Globus pallidus (tissue), 1 donor: Measurements from ENCODE around the gene COG1.
A peak's percentile ranks its signal among the peaks of the same experiment; 100 is the strongest.
"Not testable (repeated sequence)": the region's sequence is repeated elsewhere in the genome, so short reads cannot be mapped to it uniquely, and the experiment has no call there.

ENCODE experiments used
- DNase-seq: peaks from one replicate; pipeline ENCODE4 v3.0.0-alpha.2; 2015; ENCODE audit warnings: low spot score

The COG1 gene, protein sequence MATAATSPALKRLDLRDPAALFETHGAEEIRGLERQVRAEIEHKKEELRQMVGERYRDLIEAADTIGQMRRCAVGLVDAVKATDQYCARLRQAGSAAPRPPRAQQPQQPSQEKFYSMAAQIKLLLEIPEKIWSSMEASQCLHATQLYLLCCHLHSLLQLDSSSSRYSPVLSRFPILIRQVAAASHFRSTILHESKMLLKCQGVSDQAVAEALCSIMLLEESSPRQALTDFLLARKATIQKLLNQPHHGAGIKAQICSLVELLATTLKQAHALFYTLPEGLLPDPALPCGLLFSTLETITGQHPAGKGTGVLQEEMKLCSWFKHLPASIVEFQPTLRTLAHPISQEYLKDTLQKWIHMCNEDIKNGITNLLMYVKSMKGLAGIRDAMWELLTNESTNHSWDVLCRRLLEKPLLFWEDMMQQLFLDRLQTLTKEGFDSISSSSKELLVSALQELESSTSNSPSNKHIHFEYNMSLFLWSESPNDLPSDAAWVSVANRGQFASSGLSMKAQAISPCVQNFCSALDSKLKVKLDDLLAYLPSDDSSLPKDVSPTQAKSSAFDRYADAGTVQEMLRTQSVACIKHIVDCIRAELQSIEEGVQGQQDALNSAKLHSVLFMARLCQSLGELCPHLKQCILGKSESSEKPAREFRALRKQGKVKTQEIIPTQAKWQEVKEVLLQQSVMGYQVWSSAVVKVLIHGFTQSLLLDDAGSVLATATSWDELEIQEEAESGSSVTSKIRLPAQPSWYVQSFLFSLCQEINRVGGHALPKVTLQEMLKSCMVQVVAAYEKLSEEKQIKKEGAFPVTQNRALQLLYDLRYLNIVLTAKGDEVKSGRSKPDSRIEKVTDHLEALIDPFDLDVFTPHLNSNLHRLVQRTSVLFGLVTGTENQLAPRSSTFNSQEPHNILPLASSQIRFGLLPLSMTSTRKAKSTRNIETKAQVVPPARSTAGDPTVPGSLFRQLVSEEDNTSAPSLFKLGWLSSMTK

DNA sequence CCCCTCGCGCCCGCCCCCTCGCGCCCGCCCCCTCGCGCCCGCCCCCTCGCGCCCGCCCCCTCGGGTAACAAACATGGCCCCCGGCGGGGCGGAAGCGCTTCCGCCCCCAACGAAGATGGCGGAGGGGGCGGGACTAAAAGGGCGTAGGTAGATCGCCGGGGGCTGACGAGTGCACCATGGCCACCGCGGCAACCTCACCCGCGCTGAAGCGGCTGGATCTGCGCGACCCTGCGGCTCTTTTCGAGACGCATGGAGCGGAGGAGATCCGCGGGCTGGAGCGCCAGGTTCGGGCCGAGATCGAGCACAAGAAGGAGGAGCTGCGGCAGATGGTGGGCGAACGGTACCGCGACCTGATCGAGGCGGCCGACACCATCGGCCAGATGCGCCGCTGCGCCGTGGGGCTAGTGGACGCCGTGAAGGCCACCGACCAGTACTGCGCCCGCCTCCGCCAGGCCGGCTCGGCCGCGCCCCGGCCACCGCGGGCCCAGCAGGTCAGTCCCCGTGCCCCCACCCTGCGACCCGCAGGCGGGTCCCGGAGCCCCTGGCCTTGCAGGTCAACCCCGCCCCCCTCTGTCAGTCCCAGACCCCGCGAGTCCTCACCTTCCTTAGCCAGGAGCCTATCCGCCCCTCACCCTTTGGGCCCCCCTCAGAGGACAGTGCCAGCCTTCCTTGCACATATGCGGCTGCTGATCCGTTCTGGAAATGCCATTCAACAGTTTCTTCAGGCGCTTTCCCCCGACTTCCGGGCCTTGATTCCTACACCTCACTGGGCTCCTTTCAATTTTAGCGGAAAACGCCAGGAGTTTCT lies at the start of gene COG1:
COG1 (plus strand) TSS at position 162 of the 808 bp plus-strand sequence; CDS start at position 177, 15 bp downstream.
- DNase-seq, result peak; percentile 86

DNA sequence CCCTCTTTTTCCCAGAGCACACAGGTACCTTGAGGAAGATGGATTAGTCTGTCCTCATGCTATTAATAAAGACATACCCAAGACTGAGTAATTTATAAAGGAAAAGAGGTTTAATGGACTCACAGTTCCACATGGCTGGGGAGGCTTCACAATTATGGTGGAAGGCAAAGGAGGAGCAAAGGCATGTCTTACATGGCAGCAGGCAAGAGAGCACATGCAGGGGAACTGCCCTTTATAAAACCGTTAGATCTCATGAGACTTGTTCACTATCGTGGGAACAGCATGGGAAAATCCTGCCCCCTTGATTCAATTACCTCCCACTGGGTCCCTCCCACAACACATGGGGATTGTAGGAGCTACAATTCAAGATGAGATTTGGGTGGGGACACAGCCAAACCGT lies 48.6 kb upstream of the COG1 start:
- DNase-seq, result not testable (repeated sequence)

DNA sequence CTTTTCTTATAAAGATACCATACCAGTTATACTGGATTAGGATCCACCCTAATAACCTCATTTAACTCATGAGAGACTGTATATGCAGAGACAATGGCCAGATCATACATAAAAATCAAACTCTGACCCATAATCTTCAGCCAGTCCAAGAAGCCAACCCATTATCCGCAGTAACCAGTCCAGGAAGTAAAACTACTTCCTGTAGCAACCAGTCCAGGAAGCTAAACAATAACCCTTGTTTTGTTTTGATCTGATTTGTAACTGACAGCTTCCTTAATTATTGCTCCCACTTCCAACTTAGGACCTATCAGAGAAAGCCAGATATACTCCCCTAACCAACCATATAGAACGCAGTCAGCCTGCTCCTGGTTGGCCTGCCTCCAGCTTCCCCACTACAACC lies 47.2 kb upstream of the COG1 start:
- DNase-seq, result no peak

DNA sequence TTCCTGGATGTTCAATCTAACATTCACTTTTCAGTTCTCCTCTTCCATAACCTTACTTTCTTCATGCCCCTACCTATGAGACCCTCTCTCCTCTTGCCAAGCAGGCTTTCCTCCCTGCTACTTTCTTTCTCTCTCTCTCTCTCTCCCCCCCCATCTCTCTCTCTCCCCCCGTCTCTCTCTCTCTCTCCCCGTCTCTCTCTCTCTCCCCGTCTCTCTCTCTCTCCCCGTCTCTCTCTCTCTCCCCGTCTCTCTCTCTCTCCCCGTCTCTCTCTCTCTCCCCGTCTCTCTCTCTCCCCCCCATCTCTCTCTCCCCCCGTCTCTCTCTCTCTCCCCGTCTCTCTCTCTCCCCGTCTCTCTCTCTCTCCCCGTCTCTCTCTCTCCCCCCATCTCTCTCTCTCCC lies 45.1 kb upstream of the COG1 start:
- DNase-seq, result not testable (repeated sequence)

DNA sequence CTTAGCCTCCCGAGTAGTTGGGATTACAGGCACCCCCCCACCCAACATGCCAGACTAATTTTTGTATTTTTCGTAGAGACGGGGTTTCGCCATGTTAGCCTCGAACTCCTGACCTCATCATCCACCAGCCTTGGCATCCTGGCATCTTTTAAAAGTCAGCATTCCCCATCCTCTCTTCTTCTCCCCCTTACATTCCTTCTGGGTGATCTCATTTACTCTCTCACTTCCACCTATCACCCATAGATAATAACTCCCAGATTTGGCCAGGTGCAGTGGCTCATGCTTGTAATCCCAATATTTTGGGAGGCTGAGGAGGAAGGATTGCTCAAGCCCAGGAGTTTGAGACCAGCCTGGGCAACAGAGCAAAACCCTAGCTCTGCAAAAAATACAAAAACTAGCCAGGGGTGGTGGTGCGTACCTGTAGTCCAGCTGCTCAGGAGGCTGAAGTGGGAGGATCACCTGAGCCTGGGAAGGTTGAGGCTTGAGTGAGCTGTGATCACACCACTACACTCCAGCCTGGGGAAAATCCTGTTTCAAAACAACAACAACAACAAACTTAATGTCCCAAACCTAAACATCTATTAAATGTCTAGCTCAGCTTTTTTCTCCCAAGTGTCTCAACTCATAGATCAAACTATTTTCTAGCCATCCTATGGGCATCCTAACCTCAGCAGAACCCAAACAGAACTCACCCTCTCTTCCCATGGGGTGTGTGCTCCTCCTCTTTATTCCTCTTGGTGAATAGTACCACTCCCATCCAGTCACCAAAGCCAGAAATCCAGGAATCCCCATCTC lies 44.1 kb upstream of the COG1 start:
- DNase-seq, result no peak

DNA sequence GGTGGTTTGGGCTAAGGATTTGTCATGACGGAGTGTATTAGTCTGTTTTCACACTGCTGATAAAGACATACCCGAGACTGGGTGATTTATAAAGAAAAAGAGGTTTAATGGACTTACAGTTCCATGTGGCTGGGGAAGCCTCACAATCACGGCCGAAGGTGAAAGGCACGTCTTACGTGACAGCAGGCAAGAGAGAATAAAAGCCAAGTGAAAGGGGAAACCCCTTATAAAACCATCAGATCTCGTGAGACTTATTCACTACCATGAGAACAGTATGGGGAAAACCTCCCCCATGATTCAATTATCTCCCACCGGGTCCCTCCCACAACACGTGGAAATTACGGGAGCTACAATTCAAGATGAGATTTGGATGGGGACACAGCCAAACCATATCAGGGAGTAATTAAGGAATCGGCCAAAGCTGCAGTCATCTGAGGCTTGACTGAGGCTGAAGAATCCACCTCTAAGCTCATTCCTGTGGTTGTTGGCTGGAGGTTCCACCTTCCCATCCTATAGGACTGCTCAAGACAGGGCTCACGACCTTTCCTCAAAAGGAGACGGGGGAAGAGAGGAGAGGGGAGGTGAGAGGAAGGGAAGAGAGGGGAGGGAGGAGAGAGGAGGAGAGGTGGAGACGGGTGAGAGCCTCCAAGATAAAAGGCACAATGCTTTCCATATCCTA lies 42.1 kb upstream of the COG1 start:
- not testable (repeated sequence) for DNase-seq

DNA sequence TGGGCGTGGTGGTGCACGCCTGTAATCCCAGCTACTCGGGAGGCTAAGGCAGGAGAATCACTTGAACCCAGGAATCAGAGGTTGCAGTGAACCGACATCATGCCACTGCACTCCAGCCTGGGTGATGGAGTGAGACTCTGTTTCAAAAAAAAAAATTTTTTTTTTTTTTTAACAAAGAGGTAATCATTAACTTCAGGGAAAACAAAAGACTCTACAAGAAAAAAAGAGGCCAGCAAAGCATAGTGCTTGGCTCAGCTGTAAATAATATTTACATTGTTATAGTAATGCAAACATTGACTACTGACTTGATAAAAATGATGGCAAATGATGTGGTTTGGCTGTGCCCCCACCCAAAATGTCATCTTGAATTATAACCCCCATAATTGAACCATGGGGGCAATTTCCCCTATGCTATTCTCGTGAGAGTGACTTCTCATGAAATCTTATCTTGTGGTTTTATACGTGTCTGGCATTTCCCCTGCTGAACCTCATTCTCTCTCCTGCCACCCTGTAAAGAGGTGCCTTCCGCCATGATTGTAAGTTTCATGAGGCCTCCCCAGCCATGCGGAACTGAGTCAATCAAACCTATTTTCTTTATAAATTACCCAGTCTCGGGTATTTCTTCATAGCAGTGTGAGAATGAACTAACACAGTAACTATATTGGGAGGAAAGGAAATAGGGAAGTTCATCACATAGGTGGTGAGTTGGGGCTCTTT lies 40.8 kb upstream of the COG1 start:
- DNase-seq, result no peak

DNA sequence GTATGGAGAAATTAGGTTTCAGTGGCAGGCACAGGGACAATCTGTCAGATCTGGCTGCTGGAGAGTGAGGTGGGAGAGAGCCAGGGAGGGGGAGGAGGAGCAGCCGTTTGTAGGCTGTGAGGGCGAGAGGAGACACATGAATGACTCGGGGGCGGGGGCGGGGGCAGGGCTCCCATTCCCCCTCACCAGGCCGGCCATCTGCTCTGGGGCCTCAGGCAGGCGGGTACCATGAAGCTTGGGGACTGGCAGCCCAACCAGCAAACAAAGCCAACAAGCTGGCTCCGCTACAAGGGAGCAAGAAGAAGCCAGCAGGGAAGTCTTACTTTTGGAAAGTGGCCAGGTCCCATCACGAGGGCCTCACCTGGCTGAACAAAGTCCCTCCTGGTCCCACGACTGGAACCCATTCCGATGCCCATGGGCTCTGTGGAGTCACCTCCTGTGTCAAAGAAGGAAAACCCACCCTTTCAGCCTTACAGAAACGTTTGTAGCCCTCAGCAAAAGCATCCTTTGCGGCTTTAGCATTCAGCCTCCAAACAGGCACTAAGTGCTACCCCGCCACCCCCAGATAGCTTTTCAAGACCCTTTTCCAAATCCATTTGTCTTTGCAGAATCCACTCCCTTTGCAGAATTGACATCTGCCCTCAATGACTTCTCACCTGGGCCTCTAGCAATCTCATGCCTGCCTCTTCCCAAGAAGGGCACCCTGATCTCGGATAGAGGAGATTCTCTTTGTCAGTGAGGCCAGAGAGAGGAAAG lies 37.3 kb upstream of the COG1 start:
- peak; percentile 22 for DNase-seq

DNA sequence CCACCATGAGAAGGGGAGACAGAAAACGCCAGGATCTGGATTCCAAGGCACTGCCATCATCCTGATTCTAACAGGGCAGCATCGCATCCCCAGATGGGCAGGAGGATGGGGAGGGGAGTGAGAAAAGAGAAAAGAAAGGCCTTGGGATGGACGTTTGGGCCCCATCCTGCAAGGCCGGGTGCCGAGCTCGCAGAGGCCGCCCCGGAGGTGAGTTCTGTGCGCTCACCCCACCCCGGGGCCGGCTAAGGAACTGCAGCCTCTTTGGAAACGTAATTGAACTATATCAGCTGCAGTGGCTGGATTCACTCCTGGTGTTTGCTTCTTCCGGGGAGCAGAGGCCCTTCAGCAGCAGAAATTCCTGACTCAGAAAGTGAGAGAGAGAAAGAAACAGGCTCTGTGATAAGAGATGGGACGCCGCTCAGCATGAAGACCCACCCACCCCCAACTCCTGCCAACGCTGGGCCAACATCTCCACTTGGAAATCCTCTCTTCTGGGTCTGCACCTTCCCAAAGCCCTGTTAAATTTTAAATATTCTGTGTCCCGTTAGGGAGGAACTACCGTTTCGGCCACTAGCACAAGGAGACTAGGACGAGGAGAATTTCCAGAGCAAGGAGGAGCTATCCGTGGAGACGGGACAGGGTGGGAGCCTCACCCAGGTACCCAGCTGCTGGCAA lies 36.6 kb upstream of the COG1 start:
- DNase-seq, result peak; percentile 62

DNA sequence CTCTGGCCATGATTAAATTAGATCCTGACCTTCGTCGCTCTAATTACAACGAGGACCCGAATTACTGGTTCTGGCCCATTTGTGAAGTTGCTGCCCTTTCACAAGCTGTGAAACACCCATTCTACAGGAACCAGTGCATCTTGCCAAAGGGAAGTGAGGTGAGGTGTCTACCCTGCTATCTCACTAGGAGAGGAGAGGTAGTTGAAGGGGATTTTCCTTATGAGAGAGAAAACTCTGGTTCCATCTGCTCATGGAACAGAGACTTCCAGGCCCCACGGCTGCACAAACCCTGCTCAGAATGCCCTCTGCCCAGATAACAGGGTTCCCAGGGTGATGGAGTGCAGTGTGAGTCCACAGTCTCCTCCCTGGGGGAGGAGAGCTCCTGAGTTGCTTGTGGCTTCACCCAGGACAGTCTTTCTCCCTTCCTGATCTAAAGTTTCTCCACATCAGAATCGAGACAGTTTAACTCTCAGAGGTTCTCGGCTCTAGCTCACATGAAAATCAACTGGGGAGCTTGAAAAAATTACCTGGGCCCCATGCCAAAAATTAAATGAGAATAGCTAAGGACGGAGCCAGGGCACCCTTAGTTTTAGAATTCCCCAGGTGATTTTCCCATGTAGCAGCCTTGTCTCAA lies 35.9 kb upstream of the COG1 start:
- no peak for DNase-seq

DNA sequence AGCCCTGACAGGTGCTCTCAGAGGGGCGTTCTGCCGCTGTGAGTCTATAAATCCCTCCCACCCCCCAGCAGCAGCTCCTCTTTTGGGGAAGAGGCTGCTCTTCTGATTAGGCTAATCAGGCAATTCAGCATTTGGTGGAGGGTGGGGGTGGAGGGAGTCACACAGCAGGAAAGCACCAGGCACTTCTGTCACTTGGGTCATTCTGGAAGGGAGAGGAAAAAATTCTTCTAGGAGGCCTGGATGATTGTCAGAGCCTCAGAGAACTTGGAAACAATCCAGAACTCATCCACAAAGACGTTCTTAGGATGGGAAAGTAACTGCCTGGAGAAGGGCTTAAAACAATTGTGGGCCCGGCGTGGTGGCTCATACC lies 35.3 kb upstream of the COG1 start:
- no peak for DNase-seq

DNA sequence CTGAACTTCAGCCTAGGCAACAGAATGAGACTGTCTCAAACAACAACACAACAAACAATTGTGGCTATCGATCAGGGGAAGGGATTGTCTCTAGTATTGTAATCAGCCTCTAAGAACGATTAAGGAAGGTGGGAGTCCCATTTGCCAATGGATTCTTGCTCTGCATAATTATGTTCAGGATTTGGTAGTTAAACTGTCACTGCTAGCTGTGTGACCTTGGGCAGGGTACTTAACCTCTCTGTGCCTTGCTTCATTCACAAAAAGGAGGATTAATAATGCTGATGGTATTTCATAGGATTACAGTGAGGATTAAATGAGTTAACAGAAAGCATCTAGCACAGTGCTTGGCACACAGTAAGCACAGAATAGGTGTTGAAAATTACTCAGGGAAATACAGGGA lies 34.7 kb upstream of the COG1 start:
- DNase-seq, result no peak

DNA sequence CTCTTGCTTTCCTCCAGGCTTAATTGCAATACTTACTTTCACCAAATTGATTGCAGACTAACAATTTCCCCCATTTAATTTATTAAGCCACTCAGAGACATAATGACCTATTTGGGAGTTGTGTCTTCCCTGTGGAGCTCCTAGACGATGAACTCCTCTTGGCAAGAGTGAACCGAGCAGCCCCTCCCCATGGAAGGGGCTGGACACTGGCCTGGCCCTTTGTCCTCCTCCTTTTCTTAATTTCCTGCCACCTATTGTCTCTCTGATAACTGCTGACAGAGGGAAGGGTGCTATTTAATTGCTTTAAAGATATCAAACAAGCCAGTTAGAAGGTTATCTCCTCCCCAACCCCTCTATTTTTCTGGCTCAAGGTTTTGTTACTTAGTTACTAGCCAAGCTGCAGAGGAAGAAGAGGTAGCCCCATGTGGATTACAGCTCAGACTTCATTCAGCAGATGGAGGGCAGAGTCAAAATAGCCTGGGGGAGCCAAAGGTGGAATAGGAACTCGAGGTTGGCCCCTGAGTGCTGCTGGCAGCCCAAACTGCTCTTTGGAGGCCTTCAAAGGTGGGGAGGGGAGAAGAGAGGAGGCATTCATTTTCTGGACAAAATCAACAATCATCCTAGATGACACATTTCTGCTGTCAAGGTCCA lies 31.8 kb upstream of the COG1 start:
- no peak for DNase-seq

DNA sequence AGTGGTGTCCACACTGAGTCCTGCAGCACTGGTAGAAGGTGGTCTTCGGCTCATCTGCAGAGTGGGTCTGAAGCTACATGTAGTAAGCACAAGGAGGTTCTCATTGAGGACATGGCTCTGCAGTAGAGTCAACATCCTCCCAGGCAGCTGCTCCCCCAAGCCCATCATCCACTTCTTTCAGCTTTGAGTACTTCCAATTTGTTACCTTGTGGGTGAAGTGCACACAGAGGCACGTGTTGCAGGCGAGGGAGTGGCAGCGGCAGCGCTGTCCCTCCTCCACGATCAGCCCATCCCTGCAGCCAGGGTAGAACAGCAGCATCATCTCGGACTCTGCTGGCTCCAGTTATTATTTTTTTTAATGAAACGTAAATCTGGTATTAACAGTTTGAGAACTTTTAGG lies 29.8 kb upstream of the COG1 start:
- DNase-seq, result no peak

DNA sequence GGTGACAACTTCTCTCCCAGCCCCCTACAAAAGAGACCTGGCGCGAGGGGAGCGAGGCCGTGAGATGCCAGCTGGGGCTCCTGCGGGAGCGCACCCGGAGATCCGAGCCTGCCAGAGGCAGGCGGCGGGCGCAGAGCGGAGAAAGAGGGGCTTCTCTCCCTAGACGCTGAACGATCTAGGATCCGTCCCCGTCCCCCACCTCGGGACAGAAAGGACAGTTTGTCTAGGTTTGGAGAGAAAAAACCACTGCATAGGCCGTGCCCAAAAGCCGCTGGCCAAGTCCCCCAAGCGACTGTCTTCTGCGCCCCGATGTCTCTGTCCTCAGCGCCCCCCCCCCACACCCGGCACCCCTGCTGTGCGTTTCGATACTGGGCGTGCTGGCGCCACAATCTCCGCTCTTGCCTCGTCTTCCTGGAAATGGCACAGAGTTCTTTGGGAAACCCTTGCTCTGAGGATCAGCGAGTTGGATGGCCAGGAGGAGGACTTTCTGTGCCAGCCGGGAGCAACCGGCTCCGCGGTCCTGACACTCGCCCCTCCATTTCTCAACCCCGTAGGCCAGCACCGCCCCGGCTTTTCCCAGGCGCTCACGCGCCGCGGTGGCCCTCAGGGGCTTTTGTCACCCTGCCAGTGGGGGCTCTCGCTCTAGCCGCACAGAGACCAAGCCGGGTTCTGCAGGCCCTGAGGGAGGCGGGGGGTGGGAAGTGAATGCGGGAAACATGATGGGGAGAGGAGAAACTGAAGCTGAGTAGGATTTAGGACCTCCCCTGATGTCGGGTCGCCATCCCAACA lies 27.0 kb upstream of the COG1 start:
- no peak for DNase-seq

DNA sequence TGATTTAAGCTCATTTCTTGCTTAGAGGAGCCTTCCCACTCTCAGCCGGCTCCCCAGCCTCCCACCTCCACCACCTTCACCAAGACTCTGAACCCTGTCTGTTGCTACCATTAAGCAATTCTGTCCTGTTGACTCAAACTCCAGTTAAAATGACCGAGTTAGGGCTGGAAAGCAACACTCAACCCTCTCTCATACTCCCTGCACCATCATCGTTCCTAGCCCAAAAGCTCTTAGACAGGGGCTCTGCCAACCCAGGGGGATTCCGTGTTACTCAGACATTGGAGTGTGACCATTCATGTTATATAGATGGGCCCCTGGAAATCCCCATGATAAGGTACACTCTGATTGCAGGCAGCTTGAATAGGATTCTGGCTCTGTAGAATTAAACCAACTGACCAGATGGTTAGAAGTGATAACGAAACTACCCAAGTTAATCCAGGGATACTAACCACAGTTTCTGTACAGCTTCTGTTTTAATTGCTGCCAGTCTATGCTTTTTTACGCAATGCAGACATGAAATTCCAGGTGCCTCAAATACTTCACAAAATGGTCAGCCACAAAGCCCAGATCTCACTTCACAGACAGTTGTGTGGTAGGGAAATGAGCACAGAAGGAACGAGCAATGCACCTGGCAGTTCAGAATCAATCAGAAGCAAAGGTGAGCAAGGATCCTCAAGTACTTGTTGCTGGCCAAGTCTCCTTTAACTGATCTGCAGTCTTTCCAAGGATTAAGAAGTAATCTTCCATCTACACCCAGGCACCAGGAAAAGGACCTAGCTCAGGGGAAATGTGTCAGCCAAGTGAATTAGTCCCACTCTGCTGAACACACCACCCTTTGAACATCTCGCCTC lies 25.9 kb upstream of the COG1 start:
- DNase-seq, result no peak
